GM06990 (cell line): Measurements from ENCODE around the gene ACYP1.

Experiments
- DNase-seq: peaks from one replicate; pipeline ENCODE4 v3.0.0-alpha.2; 2011; ENCODE audit not compliant: insufficient read length; ENCODE audit errors: extremely low read depth
- H3K27me3 ChIP-seq: replicated peaks from 2 replicates; pipeline ENCODE4 v1.6.0; 2011; ENCODE audit warnings: low read length; ENCODE audit not compliant: control insufficient read depth, insufficient read depth
- H3K36me3 ChIP-seq: 2 replicates; pipeline ENCODE4 v1.5.1; 2011; ENCODE audit warnings: low read length; ENCODE audit not compliant: control insufficient read depth, insufficient read depth
- H3K4me3 ChIP-seq: replicated peaks from 2 replicates; pipeline ENCODE4 v1.5.1; 2011; ENCODE audit warnings: low read depth, mild to moderate bottlenecking, control low read depth, low read length
- TF ChIP-seq, protein P1 (sequence below): IDR thresholded peaks from 2 replicates; pipeline ENCODE4 v1.5.1; 2011; ENCODE audit warnings: low read length, control low read depth, mild to moderate bottlenecking, inconsistent platforms; ENCODE audit not compliant: insufficient read depth, poor library complexity, severe bottlenecking

The ACYP1 gene

DNA sequence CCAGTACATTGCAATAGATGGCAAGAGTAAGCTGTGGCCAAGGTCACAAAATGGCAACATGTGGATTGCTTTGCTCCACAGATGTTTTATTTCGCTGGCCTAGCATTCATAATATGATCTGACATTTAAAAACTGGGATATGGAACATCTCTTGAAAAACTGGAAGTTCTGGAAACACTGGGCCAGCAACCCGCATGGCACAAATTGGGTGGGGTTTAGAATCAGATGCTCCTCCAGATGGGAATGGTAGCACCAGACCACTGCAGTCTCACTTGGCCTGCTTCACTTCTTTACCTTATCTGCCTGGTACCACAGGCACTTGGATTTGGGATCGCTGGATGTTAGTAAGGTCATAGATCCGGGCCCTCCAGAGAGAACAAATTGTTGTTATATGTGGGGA lies 15.7 kb upstream of the ACYP1 start:
- no peaks in the 10 kb centered on the region for H3K27me3 ChIP-seq
- H3K4me3 ChIP-seq: no peak overlapping the region
- H3K36me3 ChIP-seq: peaks cover 8% of the 10 kb centered on the region
- DNase-seq: no peak
- TF ChIP-seq, protein P1, sequence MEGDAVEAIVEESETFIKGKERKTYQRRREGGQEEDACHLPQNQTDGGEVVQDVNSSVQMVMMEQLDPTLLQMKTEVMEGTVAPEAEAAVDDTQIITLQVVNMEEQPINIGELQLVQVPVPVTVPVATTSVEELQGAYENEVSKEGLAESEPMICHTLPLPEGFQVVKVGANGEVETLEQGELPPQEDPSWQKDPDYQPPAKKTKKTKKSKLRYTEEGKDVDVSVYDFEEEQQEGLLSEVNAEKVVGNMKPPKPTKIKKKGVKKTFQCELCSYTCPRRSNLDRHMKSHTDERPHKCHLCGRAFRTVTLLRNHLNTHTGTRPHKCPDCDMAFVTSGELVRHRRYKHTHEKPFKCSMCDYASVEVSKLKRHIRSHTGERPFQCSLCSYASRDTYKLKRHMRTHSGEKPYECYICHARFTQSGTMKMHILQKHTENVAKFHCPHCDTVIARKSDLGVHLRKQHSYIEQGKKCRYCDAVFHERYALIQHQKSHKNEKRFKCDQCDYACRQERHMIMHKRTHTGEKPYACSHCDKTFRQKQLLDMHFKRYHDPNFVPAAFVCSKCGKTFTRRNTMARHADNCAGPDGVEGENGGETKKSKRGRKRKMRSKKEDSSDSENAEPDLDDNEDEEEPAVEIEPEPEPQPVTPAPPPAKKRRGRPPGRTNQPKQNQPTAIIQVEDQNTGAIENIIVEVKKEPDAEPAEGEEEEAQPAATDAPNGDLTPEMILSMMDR: no peak

DNA sequence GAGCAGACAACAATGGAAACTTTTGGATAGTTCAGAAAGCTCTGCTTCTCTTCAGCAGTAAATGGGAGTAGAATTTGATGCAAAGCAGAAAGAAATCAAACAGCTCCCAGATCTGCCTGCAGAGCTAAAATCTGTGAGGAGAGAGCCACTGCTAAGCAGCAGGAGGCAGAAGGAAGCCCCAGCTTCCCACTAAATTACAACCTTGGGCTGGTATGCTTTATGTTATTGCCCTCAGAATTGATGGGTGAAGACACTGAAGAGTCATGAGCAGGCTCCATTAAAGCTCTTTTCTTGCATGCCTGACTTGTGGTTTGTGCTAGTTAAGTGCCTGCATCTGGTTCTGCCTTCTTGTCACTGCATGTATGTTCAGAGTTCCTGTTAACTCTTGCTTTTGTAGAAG lies 14.0 kb upstream of the ACYP1 start:
- H3K36me3 ChIP-seq: peaks cover 3% of the 10 kb centered on the region; the same call in 1 of the 2 replicates
- no peak overlapping the region for H3K4me3 ChIP-seq
- DNase-seq: no peak
- TF ChIP-seq, protein P1: no peak
- no peaks in the 10 kb centered on the region for H3K27me3 ChIP-seq

DNA sequence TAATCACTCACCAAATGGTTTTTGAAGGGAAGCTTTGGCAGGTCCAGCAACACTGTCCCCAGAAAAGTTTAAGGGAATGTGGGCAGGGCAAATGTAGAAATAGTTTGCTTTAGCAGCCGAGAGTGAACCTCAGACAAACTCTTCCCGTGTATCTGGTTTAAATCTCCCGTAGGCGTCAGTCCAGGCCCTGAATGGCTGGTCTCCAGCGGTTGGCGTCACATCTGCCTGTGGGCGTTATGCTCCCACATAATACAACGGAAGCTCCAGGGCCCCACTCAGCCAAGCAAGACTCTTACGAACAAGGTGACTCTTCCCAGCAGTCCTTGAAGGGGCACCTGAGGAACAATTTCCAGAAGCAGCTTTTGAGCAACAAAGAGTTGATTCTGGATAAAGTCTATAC lies 6.6 kb upstream of the ACYP1 start:
- Histone ChIP-seq H3K4me3 (no peak overlapping the region), H3K36me3 (no peaks in the 10 kb centered on the region)
- TF ChIP-seq, protein P1: no peak

DNA sequence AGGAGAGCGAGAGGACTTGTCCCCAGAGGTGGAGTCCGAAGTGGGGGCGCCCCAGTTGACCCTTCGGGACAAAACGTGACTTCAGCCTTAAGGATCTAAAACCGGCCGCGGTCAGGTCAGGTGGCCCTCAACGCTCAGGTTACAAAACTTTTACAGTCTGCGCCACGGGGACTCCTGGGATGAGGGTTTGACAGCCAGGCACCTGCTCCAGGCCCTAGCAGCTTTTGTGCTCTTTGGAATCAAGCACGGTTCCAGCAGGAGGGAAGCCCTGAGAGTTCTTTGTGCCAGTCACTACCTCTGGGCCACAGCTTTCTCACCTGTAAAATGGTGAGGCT lies 6.0 kb upstream of the ACYP1 start:
- no peak for DNase-seq
- peak overlapping the region; percentile 80 for H3K4me3 ChIP-seq
- TF ChIP-seq, protein P1: no peak
- H3K36me3 ChIP-seq: no peaks in the 10 kb centered on the region
- H3K27me3 ChIP-seq: no peaks in the 10 kb centered on the region

More for the DNA sequence above, 6.6 kb upstream of the ACYP1 start:
- no peaks in the 10 kb centered on the region for H3K27me3 ChIP-seq
- no peak for DNase-seq

DNA sequence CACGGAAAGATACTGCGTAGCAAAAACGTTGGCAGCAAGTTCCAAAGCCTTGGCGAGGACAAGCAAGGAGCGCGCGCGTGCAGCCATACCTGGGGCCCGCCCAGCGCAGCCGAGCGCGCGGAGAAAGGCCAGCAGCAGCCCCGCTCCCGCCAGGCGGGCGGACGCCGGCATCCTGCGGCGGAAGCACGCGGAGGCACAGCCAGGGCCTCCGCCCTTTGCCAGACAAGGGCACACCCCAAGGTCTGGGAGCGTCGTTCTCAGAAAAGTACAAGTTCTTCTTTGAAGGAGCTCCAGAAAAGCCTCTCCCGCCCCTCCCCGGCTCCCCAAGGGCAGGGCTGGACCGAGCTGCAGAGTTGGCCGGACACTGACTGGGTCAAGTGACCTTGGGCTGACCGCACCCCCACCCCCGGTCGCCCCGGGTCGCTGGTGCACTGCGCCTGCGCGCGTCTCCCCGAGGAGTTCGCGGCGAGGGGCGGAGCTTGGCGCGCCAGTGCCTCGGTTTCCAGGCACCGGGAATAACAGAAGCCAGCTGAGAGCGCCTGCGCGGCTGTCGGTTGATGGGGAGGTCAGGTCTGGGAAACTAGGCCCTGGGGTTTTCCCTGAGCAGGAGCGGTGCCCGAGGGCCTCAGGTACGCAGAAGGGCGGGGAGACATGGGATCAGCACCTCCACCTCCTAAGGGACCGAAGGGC lies 5.4 kb upstream of the ACYP1 start, which contains the start of gene ZC2HC1C:
ZC2HC1C (plus strand) TSS at position 521 of the 690 bp plus-strand sequence. CDS start 933 bp downstream, outside the sequence.
- no peaks in the 10 kb centered on the region for H3K27me3 ChIP-seq
- DNase-seq: peak; percentile 87
- TF ChIP-seq, protein P1: no peak
- no peaks in the 10 kb centered on the region for H3K36me3 ChIP-seq
- peak within 1 kb of the TSS; percentile 80 for H3K4me3 ChIP-seq
